Parathyroid adenoma (tissue), 2 donors: ENCODE measurements around the gene PKN3.

Source experiments
- H2AFZ ChIP-seq: fragments of 300-600 bp; sonication (generic); one replicate; pipeline ENCODE4 v1.7.0; 2017; ENCODE audit warnings: antibody characterized with exemption, mild to moderate bottlenecking
- H3K27ac ChIP-seq: fragments of 300-600 bp; sonication (generic); one replicate; pipeline ENCODE4 v1.7.0; 2017
- H3K27me3 ChIP-seq: fragments of 300-600 bp; sonication (generic); one replicate; pipeline ENCODE4 v1.7.0; 2017; ENCODE audit warnings: low read length; ENCODE audit not compliant: control insufficient read depth, insufficient read depth
- H3K36me3 ChIP-seq: fragments of 300-600 bp; sonication (generic); one replicate; pipeline ENCODE4 v1.7.0; 2017; ENCODE audit warnings: low read length; ENCODE audit not compliant: control insufficient read depth, insufficient read depth
- H3K4me1 ChIP-seq: fragments of 300-600 bp; sonication (generic); one replicate; pipeline ENCODE4 v1.7.0; 2017; ENCODE audit warnings: control low read depth
- H3K4me2 ChIP-seq: fragments of 300-600 bp; sonication (generic); one replicate; pipeline ENCODE4 v1.7.0; 2017; ENCODE audit warnings: low read length
- H3K4me3 ChIP-seq: fragments of 300-600 bp; sonication (generic); one replicate; pipeline ENCODE4 v1.7.0; 2017; ENCODE audit warnings: low read depth, low read length
- H3K79me2 ChIP-seq: fragments of 300-600 bp; sonication (generic); one replicate; pipeline ENCODE4 v1.7.0; 2017; ENCODE audit warnings: control low read depth
- H3K9ac ChIP-seq: fragments of 300-600 bp; sonication (generic); one replicate; pipeline ENCODE4 v1.7.0; 2017; ENCODE audit warnings: mild to moderate bottlenecking
- H3K9me3 ChIP-seq: fragments of 300-600 bp; sonication (generic); one replicate; pipeline ENCODE4 v1.7.0; 2017; ENCODE audit warnings: low read length; ENCODE audit not compliant: control insufficient read depth
- TF ChIP-seq, protein P1 (sequence below): fragments of 300-600 bp; sonication (generic); IDR thresholded peaks from one replicate; pipeline ENCODE4 v1.7.0; 2017; ENCODE audit warnings: antibody characterized with exemption, mild to moderate bottlenecking
- donor health status: primary hyperparathyroidism.

The PKN3 gene

DNA sequence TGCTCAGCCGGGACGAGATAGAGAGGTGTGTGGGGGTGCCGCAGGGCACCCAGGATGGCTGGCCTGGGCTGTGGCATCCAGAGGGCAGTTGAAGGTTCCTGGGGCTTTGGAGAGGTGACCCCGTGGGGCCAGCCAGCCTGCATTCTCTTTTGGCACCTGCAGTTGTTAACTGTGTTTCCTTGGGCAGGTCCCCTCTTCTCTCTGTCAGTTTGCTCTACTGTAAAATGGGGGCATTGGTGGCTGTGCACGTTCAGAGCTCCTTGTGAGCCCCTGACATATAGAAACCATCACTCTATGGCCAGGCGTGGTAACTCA, 13.1 kb downstream of the PKN3 start:
- Histone ChIP-seq H3K4me2 (no peak overlapping the region), H3K27me3 (no peaks in the 10 kb centered on the region), H3K79me2 (no peaks in the 10 kb centered on the region), H3K4me1 (no peaks in the 10 kb centered on the region), H3K36me3 (no peaks in the 10 kb centered on the region), H3K4me3 (no peak overlapping the region), H3K27ac (no peak overlapping the region), H2AFZ (no peak overlapping the region), H3K9me3 (no peaks in the 10 kb centered on the region), H3K9ac (no peak overlapping the region)
- TF ChIP-seq, protein P1, sequence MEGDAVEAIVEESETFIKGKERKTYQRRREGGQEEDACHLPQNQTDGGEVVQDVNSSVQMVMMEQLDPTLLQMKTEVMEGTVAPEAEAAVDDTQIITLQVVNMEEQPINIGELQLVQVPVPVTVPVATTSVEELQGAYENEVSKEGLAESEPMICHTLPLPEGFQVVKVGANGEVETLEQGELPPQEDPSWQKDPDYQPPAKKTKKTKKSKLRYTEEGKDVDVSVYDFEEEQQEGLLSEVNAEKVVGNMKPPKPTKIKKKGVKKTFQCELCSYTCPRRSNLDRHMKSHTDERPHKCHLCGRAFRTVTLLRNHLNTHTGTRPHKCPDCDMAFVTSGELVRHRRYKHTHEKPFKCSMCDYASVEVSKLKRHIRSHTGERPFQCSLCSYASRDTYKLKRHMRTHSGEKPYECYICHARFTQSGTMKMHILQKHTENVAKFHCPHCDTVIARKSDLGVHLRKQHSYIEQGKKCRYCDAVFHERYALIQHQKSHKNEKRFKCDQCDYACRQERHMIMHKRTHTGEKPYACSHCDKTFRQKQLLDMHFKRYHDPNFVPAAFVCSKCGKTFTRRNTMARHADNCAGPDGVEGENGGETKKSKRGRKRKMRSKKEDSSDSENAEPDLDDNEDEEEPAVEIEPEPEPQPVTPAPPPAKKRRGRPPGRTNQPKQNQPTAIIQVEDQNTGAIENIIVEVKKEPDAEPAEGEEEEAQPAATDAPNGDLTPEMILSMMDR: no peak

GRCh38 chr9:128716581-128717254, 14.4 kb downstream of the PKN3 start:
- no peaks in the 10 kb centered on the region for H3K27me3 ChIP-seq
- no peak overlapping the region for H3K27ac ChIP-seq
- no peak overlapping the region for H3K4me2 ChIP-seq
- H3K9ac ChIP-seq: no peak overlapping the region
- H2AFZ ChIP-seq: no peak overlapping the region
- H3K79me2 ChIP-seq: no peaks in the 10 kb centered on the region
- H3K4me1 ChIP-seq: no peaks in the 10 kb centered on the region
- no peaks in the 10 kb centered on the region for H3K9me3 ChIP-seq
- TF ChIP-seq, protein P1: no peak
- no peak overlapping the region for H3K4me3 ChIP-seq
- H3K36me3 ChIP-seq: no peaks in the 10 kb centered on the region

- Histone ChIP-seq H3K9ac (no peak overlapping the region), H3K9me3 (no peaks in the 10 kb centered on the region), H3K27me3 (no peaks in the 10 kb centered on the region), H2AFZ (no peak overlapping the region), H3K79me2 (no peaks in the 10 kb centered on the region), H3K4me3 (no peak overlapping the region), H3K27ac (no peak overlapping the region), H3K4me1 (no peaks in the 10 kb centered on the region), H3K4me2 (no peak overlapping the region), H3K36me3 (no peaks in the 10 kb centered on the region)
- TF ChIP-seq, protein P1: no peak
Observed at GRCh38 chr9:128718047-128718446, 15.7 kb downstream of the PKN3 start.

DNA sequence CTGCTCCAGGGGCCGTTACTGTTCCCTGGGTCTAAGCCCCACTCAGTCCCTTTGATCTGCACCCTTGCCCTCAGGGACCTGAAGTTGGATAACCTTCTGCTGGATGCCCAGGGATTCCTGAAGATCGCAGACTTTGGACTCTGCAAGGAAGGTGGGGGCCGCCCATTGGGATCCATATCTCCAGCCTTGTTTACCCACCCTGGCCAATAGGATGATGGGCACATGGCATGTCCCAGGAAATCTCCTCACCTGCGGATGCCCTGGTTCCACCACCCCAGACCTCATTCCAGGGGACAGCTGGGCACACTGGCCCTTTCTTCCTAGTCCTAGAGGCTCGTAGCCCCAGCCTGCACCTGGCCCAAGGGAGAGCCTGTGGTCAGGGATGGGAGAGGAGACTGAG, 16.2 kb downstream of the PKN3 start:
- no peaks in the 10 kb centered on the region for H3K79me2 ChIP-seq
- no peak overlapping the region for H2AFZ ChIP-seq
- no peaks in the 10 kb centered on the region for H3K9me3 ChIP-seq
- no peaks in the 10 kb centered on the region for H3K27me3 ChIP-seq
- no peak overlapping the region for H3K9ac ChIP-seq
- no peak overlapping the region for H3K4me2 ChIP-seq
- no peaks in the 10 kb centered on the region for H3K36me3 ChIP-seq
- no peak overlapping the region for H3K27ac ChIP-seq
- no peaks in the 10 kb centered on the region for H3K4me1 ChIP-seq
- H3K4me3 ChIP-seq: no peak overlapping the region
- TF ChIP-seq, protein P1: no peak

GRCh38 chr9:128719919-128720605, 17.8 kb downstream of the PKN3 start:
- TF ChIP-seq, protein P1: no peak
- Histone ChIP-seq H3K9ac (no peak overlapping the region), H3K4me2 (no peak overlapping the region), H3K4me3 (no peak overlapping the region), H3K27ac (no peak overlapping the region), H2AFZ (no peak overlapping the region), H3K4me1 (peaks cover 5% of the 10 kb centered on the region), H3K79me2 (no peaks in the 10 kb centered on the region), H3K27me3 (no peaks in the 10 kb centered on the region), H3K9me3 (no peaks in the 10 kb centered on the region), H3K36me3 (no peaks in the 10 kb centered on the region)
